GM21737 (cell line): Measurements from ENCODE around the gene MTA3.
"Not testable (repeated sequence)": the region's sequence is repeated elsewhere in the genome, so short reads cannot be mapped to it uniquely, and the experiment has no call there.

Source experiments
- ATAC-seq: cut with Tn5 transposase; IDR thresholded peaks from one replicate; pipeline ENCODE4 v1.9.1; 2021; ENCODE audit warnings: mild to moderate bottlenecking, moderate library complexity; ENCODE audit not compliant: unreplicated experiment

The MTA3 gene

GRCh38 chr2:42566837-42567321, 1.6 kb upstream of the MTA3 start:
- no peak for ATAC-seq

- no peak for ATAC-seq
These were observed 1.1 kb upstream of the MTA3 start for GRCh38 chr2:42567364-42567763.

GRCh38 chr2:42567806-42568400, 529 bp upstream of the MTA3 start:
- peak; percentile 70 for ATAC-seq

GRCh38 chr2:42569116-42569711, 782 bp downstream of the MTA3 start:
- ATAC-seq: no peak

GRCh38 chr2:42569883-42570282, 1.5 kb downstream of the MTA3 start:
- no peak for ATAC-seq

GRCh38 chr2:42572297-42573081, 4.1 kb downstream of the MTA3 start:
- no peak for ATAC-seq

- no peak for ATAC-seq
These were observed 4.8 kb downstream of the MTA3 start for GRCh38 chr2:42573256-42573655.

GRCh38 chr2:42575458-42576064, 7.1 kb downstream of the MTA3 start:
- no peak for ATAC-seq

GRCh38 chr2:42578621-42579020, 10.2 kb downstream of the MTA3 start:
- no peak for ATAC-seq

- no peak for ATAC-seq
These were observed 12.8 kb downstream of the MTA3 start for GRCh38 chr2:42581257-42581656.

- ATAC-seq: not testable (repeated sequence)
These were observed 16.2 kb downstream of the MTA3 start for GRCh38 chr2:42584628-42585027.

GRCh38 chr2:42585779-42586178, 17.3 kb downstream of the MTA3 start:
- no peak for ATAC-seq

GRCh38 chr2:42587526-42588117, 19.2 kb downstream of the MTA3 start:
- no peak for ATAC-seq

- ATAC-seq: no peak
These were observed 19.7 kb downstream of the MTA3 start for GRCh38 chr2:42588121-42588520.

GRCh38 chr2:42590176-42590575, 21.7 kb downstream of the MTA3 start:
- no peak for ATAC-seq

GRCh38 chr2:42593282-42593681, 24.9 kb downstream of the MTA3 start:
- no peak for ATAC-seq

- no peak for ATAC-seq
These were observed 30.2 kb downstream of the MTA3 start for GRCh38 chr2:42598656-42599055.

- no peak for ATAC-seq
These were observed 32.6 kb downstream of the MTA3 start for GRCh38 chr2:42601076-42601475.

GRCh38 chr2:42602218-42602875, 33.9 kb downstream of the MTA3 start:
- no peak for ATAC-seq

GRCh38 chr2:42602876-42603219, 34.4 kb downstream of the MTA3 start:
- no peak for ATAC-seq

GRCh38 chr2:42604341-42604867, 36.0 kb downstream of the MTA3 start:
- not testable (repeated sequence) for ATAC-seq
